GM19193 (cell line): ENCODE data around the gene MACF1.

Experiments
- POLR2A ChIP-seq: IDR thresholded peaks from 4 replicates; pipeline ENCODE4 v1.6.1; 2011; ENCODE audit not compliant: insufficient read depth, insufficient read length; ENCODE audit errors: extremely low read depth

The MACF1 gene

DNA sequence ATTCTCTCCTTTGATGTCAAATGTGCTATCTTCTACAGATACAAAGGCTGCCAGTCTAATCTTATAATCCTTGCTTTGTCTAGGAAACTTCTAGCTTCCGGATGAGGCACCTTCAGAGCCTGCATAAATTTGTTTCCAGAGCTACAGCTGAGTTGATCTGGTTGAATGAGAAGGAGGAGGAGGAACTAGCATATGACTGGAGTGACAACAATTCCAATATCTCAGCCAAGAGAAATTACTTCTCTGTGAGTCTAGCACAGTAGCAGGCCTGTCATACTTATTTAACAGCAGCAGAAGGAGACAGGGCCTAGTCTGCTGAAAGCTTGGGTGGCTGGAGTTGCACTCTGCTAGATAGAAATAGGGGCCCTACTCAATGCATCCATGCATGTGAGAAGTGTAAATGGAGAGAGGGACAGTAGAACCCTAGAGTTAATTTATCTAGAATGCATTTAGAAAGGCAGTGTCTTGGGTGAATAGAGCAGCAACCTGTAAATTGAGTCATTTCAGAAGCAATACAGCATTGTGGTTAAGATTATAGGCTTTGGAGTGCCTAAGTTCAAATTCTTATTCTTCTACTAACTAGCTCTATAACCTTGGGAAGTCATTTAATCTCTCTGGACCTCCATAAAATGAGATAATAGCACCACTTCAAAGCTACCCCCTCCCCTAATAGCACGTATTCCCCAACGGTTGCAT, 89.0 kb downstream of the MACF1 start:
- no peak for TF ChIP-seq POLR2A

DNA sequence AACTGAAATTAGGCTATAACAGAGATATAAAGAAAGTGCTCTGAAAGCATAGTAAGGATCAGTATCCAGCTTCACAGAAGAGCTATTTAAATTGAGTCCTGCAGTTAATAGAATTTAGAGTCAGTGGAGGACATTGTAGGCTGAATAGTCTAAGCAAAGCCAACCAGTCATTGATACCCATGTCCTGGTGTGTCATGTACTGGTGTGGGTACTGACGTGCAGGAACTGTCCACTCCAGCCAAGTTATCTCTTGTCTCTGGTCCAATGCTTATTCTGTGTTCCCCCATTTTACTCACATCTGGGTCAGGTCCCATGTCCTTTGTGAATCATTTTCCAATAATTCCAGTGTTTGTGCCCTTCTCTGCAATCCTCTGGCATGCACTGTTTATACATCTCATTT, 90.0 kb downstream of the MACF1 start:
- TF ChIP-seq POLR2A: no peak

DNA sequence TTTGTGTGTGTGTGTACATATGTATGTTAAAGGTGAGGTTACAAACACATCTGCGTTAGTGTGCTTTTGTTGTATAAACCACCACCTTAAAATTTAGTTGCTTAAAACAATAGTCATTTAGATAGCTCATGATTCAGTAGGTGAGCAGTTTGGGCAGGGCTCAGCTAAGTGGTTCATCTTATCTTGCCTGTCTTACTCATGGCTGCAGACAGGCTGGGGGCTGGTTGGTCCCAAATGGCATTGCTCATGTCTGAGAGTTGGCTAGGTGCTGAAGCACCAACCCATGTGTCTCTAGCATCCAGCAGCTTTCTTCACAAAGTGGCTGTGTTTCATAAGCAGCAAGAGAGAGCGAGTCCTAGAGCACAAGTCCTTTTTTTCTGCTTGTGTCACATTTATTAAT, 91.4 kb downstream of the MACF1 start:
- TF ChIP-seq POLR2A: no peak

DNA sequence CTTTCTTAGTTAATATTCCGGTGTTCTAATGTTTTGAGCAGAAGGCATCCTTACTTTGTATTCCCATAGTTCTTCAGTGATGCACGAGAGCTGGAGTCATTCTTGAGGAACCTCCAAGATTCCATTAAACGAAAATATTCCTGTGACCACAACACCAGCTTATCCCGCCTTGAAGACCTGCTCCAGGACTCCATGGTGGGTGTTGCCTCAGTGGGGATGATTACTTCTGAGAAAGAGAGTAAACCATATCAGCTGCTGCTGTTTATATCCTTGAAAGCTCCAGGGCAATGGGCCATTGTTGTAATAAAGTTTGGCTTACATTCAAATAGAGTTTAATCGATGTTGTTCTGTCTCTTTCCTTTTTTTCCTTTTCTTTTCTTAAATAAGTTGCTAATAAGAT, 93.1 kb downstream of the MACF1 start:
- TF ChIP-seq POLR2A: no peak

DNA sequence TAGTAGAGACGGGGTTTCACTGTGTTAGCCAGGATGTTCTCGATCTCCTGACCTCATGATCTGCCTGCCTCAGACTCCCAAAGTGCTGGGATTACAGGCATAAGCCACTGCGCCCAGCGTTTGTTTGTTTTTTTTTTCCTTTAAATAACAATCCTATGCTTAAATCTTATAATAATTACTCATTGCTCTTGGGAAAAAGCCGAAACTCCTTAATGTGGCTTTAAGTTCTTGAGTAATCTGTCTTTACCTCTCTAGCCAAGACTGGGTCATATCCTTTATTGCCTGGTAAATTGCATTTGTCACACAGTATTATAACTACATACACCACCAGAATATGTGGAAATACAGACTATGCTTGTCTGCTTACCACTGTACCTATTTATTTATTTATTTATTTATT, 97.1 kb downstream of the MACF1 start:
- no peak for TF ChIP-seq POLR2A

DNA sequence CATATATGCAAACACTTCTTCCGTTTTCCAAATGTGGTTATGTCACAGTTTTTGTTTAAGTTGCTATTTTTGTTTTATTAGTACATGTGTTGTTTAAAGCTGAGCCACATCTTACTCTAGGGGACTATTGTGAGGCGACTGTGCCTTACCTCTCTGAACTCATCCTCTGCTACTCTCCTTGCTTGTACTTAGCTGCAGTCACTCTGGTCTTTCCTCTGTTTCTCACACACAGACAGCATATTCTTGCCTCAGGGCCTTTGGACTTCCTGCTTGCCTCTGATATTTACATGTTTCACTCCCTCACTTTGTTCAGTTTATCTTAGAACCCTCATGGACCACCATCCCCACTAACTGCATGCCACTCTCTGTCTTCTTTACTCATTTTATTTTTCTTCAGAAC, 101.1 kb downstream of the MACF1 start:
- no peak for TF ChIP-seq POLR2A

DNA sequence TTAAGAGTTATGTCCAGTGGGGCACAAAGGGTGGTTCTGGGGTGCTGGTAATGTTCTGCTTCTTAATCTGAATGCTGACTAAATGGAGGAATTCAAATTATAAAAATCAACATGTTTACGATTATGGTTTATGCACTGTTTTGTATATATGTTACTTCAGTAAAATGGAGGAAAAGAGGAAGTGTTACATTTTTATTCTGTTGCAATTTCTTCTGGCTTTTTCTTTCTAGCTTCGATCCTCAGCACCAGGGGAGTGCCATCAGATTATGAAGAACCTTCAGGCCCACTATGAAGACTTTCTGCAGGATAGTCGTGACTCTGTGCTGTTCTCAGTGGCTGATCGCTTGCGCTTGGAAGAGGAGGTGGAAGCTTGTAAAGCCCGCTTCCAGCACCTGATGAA, 105.5 kb downstream of the MACF1 start:
- no peak for TF ChIP-seq POLR2A

DNA sequence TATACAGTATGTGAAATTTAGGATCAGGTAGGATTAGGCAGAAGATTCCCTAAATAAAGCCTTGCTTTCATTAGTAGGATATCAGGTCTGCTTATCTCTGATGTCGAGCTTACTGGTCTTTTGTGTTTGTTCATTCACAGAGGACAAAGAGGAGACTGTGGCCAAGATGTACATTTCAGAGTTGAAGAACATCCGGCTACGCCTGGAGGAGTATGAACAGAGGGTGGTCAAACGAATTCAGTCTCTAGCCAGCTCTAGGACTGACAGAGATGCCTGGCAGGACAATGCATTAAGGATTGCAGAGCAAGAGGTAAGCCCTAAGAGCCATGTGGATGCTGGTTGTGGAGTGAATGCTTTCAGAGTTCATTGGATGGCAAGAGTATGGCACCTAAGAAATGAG, 106.2 kb downstream of the MACF1 start:
- TF ChIP-seq POLR2A: no peak

DNA sequence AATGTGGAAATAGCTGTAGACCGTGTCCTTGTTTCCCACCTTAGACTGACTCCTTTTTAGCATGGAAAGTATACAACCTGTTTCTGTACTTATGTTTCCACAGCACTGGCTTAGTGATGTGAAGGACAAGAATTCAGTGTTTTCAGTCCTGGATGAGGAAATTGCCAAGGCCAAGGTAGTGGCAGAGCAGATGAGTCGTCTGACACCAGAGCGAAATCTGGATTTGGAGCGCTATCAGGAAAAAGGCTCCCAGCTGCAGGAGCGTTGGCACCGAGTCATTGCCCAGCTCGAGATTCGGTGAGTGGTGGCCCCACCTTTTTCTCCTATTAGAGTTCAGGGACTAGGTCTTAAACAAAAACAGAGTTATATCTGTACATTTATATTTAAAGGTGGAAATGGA, 112.6 kb downstream of the MACF1 start:
- TF ChIP-seq POLR2A: no peak

DNA sequence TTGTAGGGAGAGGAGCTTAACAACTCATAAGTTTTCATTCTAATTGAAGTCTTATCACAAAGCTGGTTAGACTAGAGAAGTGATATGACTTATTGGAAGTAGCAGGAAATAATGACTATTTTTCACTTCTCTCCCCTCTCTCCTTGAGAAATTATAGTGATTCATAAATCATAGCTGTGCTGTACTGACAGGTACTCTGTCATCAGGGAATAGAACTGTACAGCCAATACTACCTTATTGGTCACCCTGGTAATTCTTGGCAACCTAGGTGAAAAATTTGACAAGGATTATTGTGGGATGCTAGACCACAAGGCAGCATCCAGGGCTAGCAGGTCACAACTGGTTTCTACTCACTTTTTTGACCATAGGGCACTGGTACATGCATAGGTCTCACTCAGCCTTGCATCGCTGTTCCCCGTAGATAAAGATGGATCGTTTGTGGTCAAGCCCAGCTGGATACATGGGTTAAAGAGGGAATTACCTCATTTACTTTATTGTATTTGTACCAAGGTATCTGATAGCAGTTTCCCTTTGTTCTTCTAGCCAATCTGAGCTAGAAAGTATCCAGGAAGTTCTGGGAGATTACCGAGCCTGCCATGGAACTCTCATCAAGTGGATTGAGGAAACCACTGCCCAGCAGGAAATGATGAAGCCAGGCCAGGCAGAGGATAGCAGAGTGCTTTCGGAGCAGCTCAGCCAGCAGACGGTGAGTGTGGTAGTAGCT, 113.6 kb downstream of the MACF1 start:
- no peak for TF ChIP-seq POLR2A

DNA sequence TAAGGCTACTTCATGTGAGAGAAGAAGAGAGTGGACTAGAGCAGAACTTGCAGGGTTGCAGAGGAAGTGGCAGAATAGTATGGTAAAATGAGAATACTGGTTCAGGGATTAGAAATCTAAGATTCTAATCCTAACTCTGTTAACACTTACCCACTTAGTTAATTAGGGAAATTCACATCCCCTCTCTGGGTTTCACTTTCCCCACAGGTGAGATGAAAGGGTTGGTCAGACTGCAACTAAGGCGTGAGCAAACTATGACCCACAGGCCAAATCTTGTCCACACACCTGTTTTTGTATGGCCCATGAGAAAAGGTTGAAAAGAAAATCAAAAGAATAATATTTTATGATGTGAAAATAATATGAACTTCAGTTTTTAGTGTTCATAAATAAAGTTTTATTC, 117.5 kb downstream of the MACF1 start:
- no peak for TF ChIP-seq POLR2A

DNA sequence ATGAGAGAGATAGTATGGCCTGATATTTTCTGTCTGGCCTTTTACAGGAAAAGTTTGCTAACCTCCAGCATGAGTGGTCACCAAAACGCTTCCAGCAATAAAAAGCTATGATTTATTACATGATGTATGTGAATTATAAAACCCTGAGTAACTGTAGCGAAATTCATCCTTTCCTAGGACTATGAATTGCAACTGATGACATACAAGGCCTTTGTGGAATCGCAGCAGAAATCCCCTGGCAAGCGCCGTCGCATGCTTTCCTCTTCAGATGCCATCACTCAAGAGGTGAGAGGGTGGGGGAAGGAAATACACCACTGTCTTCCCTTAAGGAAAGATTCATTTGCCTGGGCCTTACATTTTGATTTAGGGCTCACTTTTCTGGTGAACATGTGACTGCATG, 117.9 kb downstream of the MACF1 start:
- TF ChIP-seq POLR2A: no peak

DNA sequence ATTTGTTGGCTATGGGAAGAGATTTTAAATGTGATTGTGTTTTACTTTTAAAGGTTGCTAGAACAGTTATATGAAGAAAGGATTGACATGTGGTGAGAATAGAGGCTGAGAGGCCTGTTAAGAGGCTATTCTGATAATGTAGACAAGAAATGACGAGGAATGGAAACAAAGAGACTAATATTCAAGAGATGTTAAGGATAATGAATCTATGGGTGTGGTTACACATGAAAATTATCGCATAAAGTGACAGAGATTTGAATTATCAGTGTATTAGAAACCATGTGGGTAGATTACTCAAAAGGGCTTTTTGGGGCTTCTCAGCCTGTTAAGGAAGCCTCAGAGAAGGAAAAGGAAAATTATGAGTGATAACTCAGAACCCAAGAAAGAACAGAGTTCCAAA, 120.4 kb downstream of the MACF1 start:
- no peak for TF ChIP-seq POLR2A

DNA sequence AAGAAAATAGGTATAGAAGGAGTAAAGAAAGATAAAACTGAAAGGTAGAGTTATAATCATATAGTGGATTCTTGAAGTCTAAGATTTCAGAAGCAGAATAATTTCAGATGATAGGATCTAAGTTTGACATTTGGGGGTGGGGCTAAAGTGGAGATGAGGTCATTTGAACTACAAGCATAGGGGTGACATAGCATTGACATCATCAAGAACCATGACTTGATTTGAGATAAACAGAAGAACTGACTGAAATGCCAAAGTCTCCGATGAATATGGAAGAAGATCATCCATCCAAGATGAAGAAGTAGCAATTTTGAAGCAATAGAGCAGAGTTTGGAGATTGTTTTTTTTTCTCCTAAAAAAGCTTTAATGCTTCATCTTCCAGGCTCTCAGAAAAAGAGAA, 122.3 kb downstream of the MACF1 start:
- TF ChIP-seq POLR2A: no peak

DNA sequence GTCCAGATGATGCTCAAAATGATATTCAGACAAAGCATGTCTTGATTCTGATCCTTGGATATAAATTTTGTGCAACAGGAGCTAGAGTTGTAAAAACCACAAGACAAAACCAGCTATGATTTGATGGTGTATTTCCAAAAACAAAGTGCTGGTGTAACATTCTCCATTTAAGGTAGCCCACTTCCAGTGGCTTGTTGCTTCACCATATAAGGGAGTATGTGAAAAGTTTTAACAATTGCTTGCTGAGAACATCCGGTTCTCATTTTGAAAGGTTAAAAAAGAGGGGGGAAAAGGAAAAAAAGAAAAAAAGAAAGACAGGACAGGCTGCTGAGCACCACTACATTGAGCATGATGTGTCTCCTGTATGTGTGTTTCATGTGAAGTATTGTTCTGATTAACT, 123.6 kb downstream of the MACF1 start:
- TF ChIP-seq POLR2A: no peak

DNA sequence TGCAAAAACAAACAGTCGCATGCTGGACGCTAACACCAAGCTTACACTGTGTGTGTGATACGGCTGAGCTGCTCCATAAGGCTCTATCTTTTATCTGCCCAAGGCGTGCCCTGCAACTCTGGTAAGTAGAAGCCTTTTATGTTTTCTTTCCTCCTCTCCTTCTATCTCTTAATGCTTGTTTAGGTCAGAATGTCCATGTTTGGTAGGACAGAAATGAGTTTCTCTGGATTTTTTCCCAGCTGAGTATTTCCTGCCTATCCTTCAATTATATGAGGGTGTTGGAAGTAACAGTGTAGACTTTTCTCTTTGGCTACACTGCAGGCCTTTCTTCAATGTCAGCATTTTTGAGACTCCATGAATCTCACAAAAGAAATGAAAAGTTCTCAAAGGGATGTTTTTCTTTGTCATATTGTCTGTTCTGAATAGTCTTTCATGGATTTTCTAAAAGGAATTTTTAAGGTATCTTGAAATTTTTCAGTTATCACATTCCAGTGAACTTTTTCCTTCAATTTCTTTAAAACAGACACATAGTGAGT, 124.2 kb downstream of the MACF1 start:
- no peak for TF ChIP-seq POLR2A
